ENCODE data around the gene STARD10.
"Not testable (repeated sequence)": the region's sequence is repeated elsewhere in the genome, so short reads cannot be mapped to it uniquely, and the experiment has no call there.

STARD10 gene

DNA sequence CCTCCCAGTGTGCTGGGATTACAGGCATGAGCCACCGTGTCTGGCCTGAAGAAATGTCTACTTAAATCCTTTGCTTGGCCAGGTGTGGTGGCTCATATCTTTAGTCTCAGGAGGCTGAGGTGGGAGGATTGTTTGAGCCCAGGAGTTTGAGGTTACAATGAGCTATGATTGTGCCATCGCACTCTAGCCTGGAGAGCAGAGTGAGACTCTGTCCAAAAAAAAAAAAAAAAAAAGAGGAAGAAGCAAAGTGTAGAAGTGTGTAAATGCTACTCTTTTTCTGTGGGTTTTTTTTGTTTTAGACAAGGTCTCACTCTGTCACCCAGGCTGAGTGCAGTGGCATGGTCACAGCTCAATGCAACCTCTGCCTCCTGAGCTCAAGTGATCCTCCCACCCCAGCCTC, 13.9 kb upstream of the STARD10 start:
- no peak for DNase-seq (ENCODE audit: low spot score)

- DNase-seq (ENCODE audit: low spot score) = no peak
Observed at GRCh38 chr11:72807021-72807693, 13.3 kb upstream of the STARD10 start.

- not testable (repeated sequence) for DNase-seq (ENCODE audit: low spot score)
Observed at GRCh38 chr11:72806378-72806777, 12.5 kb upstream of the STARD10 start.

- no peak for DNase-seq (ENCODE audit: low spot score)
Observed at GRCh38 chr11:72805216-72805615, 11.4 kb upstream of the STARD10 start.

GRCh38 chr11:72802822-72803221, 9.0 kb upstream of the STARD10 start:
- DNase-seq (ENCODE audit: low spot score) = no peak

- DNase-seq (ENCODE audit: low spot score) = no peak
Observed at GRCh38 chr11:72799441-72799840, 5.6 kb upstream of the STARD10 start.

GRCh38 chr11:72798361-72798760, 4.5 kb upstream of the STARD10 start:
- DNase-seq (ENCODE audit: low spot score) = no peak

- no peak for DNase-seq (ENCODE audit: low spot score)
Observed at GRCh38 chr11:72793076-72793424, 797 bp downstream of the STARD10 start.

GRCh38 chr11:72792437-72793021, 1.3 kb downstream of the STARD10 start:
- no peak for DNase-seq (ENCODE audit: low spot score)

DNA sequence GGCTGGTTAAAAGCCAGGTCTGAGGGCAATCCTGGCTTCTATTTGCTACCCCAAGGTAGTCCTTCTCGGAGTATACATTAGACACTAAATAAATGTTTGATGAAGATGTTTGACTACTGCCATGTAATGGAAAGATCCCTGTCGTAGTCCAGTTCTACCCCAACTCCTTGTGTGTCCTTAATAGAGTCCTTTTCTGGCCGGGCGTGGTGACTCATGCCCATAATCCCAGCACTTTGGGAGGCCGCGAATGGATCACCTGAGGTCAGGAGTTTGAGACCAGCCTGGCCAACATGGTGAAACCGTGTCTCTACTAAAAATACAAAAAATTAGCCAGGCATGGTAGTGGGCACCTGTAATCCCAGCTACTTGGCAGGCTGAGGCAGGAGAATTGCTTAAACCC, 2.6 kb downstream of the STARD10 start:
- DNase-seq (ENCODE audit: low spot score) = not testable (repeated sequence)

- no peak for DNase-seq (ENCODE audit: low spot score)
Observed at GRCh38 chr11:72789493-72790131, 4.2 kb downstream of the STARD10 start.

DNA sequence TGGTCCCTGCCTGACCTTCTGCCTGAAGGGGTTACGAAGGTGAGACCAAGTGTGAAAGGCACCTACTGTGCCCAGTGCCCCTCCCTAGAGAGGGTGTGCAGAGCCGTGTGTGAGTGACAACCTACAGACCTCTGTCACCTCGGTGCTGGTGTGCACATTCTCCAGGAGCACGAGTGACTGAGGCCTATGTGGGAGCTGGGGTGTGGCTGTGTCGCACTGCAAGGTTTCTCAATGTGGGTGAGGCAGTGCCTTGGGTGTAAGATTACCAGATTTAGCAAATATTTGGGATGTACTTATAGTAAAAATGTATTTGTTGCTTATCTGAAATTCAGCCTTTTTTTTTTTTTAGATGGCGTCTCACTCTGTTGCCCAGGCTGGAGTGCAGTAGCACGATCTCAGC, 5.6 kb downstream of the STARD10 start:
- DNase-seq (ENCODE audit: low spot score) = no peak

- DNase-seq (ENCODE audit: low spot score) = no peak
Observed at GRCh38 chr11:72787216-72788104, 6.4 kb downstream of the STARD10 start.

DNA sequence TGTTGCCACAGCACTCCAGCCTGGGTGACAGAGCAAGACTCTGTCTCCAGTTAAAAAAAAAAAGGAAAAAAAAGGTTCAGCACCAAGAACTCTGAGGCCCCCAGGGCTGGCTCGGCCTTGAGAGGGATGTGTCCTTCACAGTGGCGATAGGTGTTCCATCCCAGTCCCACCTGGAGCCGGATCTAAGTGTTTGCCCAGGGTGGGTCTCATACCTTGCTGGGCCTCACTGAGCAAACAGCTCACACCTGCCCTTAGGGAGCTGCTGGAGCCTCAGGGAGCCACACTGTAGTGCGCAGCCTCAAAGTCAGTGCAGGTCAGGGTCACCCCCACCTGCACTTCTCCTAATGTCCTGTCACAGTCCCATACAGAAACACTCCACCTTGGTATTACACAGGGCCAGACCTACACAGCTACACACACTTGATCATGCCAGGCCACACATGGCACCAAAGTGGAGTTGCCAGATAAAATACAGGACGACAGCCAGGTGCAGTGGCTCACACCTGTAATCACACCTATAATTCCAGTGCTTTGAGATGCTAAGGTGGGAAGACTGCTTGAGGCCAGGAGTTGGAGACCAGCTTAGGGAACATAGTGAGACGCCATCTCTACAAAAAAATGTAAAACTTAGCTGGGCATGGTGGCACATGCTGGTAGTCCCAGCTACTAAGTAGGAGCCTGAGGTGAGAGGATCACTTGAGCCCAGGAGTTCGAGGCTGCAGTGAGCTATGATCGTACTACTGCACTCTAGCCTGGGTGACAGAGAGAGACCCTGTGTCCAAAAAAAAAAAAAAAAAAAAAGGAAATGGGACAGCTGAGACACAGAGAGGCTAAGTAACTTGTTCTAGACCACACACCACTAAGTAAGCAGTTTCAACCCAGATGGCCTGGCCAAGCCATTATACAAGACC, 7.3 kb downstream of the STARD10 start:
- no peak for DNase-seq (ENCODE audit: low spot score)

DNA sequence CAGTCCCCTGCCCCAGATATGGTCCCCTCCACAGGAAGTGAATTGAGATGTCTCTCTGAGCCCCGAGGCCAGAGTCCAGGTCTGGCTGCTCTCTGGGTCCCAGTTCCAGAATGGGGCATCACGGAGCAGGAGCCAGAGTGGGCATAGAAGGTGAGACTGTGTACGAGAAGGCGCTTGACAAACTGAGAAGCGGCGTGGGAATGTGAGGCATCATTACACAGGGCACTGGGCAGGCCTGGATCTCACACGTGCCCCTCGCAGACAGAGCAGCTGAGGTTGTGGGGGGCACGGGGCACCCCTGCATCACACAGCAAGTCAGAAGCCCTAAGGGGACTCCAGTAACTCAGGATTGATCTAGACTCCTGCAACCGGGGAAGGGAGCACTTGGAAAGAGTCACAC, 9.2 kb downstream of the STARD10 start:
- DNase-seq (ENCODE audit: low spot score) = no peak

DNA sequence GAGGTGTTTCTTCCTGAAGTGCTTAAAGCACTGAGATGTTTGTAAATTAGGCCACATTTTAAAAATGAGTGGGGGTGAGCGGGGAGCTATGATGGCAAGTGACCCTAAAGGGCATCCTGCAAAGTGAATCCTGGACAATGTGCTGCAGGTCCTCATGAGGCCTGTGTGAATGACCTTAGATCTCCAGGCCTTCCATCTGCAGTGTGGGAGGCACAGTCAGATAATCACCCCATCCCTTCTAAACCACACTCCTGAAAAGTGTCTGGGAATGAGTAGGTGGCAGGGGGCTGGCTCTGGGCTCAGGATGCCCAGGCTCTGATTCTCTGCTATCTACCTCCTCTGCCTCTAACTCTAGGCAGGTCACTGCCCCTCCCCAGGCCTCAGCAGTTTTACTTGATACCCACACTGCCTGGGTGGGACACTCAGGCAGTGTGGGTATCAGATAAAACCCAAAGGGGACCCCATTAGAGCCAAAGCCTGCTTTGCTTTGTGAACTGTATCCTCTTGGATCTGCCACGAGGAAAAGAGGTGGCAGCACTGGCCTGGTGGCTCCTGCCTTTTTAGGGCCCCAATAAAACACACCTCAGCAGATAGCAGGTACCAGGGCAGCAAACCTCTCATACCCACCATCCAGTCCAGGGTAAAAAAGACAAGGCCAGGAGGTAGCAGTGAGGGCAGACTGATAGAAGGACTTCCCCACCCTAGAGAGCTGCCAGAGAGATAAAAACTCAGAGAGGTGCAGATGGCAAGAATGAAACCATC, 10.5 kb downstream of the STARD10 start:
- DNase-seq (ENCODE audit: low spot score) = no peak

DNA sequence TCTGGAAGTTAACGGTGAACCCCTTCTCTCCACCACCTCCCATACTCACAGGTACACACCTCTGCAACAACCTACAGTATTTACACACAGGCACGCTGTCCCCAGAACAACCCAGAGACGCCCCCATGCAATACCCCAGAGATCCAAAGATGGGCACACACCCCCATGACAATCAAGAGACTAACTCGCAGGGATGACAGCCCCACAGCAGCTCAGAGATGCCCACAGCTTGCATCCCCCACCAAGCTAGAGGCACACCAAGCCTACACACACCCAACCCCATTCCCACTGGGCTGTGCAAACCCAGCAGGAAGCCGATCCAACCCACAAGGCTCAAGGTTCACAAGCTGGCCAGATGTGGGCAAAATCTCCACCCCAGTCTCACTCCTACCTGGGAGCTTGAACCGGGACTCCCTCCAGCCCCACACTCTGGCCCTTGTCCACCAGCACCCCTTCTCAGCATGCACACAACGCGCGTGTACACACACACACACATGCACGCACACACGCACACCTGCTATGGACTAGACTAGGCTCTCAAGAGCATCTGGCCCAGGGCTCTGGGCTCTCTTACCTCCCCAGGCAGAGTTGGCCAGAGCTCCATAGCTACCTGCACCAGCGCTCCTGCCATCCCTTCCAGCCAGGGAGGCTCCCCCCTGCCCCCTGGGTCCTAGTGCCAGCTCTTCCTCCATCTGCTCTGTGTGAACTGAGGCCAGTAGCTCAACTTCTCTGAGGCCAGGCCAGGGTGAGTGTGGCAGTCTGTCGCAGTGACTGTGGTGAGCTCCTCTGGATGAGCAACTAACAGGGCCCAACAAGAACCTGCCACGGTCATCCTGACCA, 11.5 kb downstream of the STARD10 start:
- DNase-seq (ENCODE audit: low spot score) = no peak

DNA sequence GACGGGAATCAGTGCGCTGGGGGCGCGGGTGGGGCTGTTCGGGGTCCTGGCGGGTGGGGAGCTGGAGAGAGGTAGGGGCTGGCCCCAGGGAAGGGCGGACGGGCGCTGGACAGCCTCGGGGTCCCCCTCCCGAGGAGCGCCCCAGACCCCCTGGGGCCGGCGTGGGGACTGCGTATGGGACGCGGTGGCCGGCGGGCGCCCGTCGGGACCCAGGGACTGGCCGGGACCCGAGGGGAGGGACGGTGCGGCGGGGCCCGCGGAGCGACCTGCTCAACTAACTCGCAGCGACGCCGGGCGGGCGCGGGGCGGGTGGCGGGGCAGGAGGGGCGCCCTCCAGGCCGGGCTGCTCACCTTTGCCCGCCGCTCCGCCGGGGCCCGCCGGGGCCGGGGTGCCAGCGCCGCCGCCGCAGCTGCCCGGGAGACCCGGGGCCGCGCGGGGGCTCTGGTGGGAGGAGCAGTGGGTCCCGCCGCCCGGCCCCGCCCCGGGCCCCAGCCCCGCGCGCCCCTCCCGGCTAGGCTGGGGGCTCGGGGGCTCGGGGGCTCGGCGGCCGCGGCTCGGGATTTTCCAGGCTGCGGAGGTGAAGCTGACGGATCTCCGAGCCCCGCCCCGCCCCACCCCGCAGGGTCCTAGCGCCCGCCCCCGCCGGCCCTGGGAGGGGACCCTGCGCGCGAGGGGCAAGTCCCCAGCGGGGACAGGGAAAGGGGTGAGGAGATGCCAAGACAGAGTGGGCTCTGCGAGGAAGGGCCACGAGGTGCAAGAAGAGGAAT, 12.3 kb downstream of the STARD10 start:
- DNase-seq (ENCODE audit: low spot score) = peak; percentile 58

DNA sequence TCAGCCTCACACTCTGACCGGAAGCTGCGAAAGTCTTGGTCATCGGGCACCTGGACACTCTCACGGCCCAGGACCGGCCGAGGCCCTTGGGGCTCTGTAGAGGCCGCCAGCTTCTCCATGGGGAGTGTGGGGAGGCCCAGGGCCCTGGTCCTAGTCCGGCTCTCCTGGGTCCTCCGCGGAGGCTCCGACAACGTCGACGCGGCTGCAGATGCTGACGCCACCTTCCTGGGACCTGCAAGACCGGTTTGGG, 12.9 kb downstream of the STARD10 start:
- no peak for DNase-seq (ENCODE audit: low spot score)
